GDM1 (cell line): ENCODE data around the gene ZNF578.
"Not testable (repeated sequence)": the region's sequence is repeated elsewhere in the genome, so short reads cannot be mapped to it uniquely, and the experiment has no call there.

Experiments
- DNase-seq: peaks from one replicate; lab custom pipeline; 2025; lab: John Stamatoyannopoulos, UW

Gene ZNF578

GRCh38 chr19:52561611-52562010 is 108.3 kb downstream of the ZNF578 start:
- not testable (repeated sequence) for DNase-seq
